ENCODE data around the gene VPS45.

Gene VPS45

DNA sequence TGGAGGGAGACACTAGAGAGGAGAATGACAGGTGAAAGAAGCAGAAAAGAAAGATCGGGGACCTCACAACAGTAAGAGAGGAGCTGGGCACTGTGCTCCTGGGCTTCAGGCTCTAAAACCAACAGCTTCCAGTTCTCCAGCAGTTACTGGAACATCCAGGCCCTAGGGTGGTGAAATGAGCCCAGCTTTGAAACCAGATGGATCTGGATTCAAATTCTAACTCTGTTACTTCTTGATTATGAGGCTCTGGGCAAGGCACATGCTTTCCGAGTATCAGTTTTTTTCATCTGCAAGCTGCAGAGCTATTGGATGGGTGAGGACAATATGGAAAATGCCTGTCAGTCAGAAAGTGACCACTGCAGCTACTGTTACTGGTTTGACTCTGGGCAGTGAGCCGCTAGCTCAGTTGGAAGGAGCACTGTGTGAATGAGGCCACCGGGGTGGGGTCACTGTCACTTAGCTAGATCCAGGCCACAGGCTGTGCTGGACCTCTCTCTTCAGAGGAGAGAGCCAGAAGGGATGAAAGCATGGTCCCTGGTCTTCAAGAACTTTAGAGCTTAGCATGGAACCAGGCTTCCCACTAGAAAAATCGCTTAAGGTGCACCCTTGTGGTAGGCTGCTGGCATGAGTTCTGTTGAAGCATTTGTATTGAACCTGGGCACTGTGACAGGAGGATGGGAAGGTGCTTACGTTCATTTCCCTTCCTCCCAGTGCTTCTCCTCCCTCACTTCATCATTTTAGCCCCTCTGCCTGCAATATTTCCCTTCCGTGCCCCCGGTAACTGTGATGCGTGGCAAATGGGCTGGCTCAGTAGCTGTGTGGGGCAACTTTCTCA lies 94.4 kb downstream of the VPS45 start:
- Histone ChIP-seq H3K9me3 (ENCODE audit: control insufficient read depth, low read length) (no peaks in the 10 kb centered on the region), H3K9ac (no peak overlapping the region), H3K79me2 (no peaks in the 10 kb centered on the region), H3K36me3 (ENCODE audit: control insufficient read depth, insufficient read depth, low read length) (no peaks in the 10 kb centered on the region), H3K4me2 (ENCODE audit: low read length) (no peak overlapping the region), H3K27me3 (ENCODE audit: control insufficient read depth, insufficient read depth, low read length) (no peaks in the 10 kb centered on the region), H3K4me3 (ENCODE audit: low read depth, low read length) (no peak overlapping the region), H2AFZ (peak overlapping the region; percentile 72), H3K4me1 (no peaks in the 10 kb centered on the region), H3K27ac (peak overlapping the region; percentile 79)
- TF ChIP-seq, protein P1, sequence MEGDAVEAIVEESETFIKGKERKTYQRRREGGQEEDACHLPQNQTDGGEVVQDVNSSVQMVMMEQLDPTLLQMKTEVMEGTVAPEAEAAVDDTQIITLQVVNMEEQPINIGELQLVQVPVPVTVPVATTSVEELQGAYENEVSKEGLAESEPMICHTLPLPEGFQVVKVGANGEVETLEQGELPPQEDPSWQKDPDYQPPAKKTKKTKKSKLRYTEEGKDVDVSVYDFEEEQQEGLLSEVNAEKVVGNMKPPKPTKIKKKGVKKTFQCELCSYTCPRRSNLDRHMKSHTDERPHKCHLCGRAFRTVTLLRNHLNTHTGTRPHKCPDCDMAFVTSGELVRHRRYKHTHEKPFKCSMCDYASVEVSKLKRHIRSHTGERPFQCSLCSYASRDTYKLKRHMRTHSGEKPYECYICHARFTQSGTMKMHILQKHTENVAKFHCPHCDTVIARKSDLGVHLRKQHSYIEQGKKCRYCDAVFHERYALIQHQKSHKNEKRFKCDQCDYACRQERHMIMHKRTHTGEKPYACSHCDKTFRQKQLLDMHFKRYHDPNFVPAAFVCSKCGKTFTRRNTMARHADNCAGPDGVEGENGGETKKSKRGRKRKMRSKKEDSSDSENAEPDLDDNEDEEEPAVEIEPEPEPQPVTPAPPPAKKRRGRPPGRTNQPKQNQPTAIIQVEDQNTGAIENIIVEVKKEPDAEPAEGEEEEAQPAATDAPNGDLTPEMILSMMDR (IDR thresholded peaks at IDR 0.05), result no peak

DNA sequence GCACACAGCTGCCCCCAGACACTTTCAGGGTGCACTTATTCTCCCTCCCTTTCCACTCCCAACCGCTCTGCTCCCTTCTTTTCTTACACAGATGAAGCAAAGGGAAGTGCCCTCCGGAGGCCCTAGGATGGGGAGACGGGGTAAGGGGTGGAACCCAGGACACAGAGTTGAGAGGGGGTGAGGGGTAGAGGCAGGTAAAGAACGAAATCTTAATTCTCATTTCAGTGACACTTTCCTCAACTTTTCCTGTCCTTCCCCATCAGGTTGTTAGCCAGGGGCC lies 94.9 kb downstream of the VPS45 start:
- Histone ChIP-seq H3K4me3 (ENCODE audit: low read depth, low read length) (no peak overlapping the region), H3K79me2 (no peaks in the 10 kb centered on the region), H3K4me1 (no peaks in the 10 kb centered on the region), H3K4me2 (ENCODE audit: low read length) (no peak overlapping the region), H3K36me3 (ENCODE audit: control insufficient read depth, insufficient read depth, low read length) (no peaks in the 10 kb centered on the region), H2AFZ (peak overlapping the region; percentile 72), H3K9ac (no peak overlapping the region), H3K9me3 (ENCODE audit: control insufficient read depth, low read length) (no peaks in the 10 kb centered on the region), H3K27ac (peak overlapping the region; percentile 79), H3K27me3 (ENCODE audit: control insufficient read depth, insufficient read depth, low read length) (no peaks in the 10 kb centered on the region)
- TF ChIP-seq, protein P1 (IDR thresholded peaks at IDR 0.05), result no peak

DNA sequence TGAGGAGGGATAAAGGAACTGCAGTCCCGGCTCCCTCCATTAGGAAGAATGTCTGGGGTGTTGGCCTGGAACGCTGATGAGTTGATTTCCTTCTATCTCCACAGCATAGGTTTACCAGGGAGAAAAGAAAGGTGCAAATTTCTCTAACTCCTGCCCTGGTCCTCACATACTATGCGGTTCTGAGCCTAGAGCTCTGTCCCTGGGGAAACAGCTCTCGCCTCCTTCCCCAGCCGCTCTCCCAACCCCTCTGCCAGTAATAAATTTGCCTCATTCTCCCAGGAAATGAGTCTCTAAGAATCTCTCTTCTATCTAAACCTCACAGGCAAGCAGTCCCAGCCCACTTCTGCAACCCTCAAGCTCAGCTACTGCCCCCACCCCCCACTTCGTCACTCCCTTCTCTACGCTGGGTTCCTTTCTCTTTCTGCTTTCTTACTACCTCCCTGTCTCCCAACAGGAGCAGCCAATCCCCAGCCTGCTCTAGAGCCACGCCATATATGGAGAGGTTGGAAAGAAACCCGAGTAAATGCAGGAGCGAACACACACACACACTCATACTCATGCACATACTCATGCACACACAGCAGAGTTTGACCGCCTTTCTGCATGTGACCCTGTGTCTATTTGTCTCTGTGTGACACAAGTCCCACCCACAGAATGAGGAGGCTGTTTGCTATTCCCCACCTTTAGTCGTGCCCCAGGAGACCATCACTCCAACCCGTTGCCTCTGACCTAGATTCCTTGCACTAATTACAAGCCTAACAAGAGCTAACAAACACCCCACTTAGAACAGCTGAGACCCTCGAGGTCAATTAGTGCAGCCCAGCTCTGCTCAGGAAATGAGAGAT lies 95.5 kb downstream of the VPS45 start:
- H3K9ac ChIP-seq, result no peak overlapping the region
- no peaks in the 10 kb centered on the region for H3K9me3 ChIP-seq (ENCODE audit: control insufficient read depth, low read length)
- TF ChIP-seq, protein P1 (IDR thresholded peaks at IDR 0.05), result no peak
- peak overlapping the region; percentile 79 for H3K27ac ChIP-seq
- H3K4me2 ChIP-seq (ENCODE audit: low read length), result no peak overlapping the region
- peak overlapping the region; percentile 72 for H2AFZ ChIP-seq
- H3K36me3 ChIP-seq (ENCODE audit: control insufficient read depth, insufficient read depth, low read length), result no peaks in the 10 kb centered on the region
- no peaks in the 10 kb centered on the region for H3K4me1 ChIP-seq
- H3K79me2 ChIP-seq, result no peaks in the 10 kb centered on the region
- H3K27me3 ChIP-seq (ENCODE audit: control insufficient read depth, insufficient read depth, low read length), result no peaks in the 10 kb centered on the region
- H3K4me3 ChIP-seq (ENCODE audit: low read depth, low read length), result no peak overlapping the region

DNA sequence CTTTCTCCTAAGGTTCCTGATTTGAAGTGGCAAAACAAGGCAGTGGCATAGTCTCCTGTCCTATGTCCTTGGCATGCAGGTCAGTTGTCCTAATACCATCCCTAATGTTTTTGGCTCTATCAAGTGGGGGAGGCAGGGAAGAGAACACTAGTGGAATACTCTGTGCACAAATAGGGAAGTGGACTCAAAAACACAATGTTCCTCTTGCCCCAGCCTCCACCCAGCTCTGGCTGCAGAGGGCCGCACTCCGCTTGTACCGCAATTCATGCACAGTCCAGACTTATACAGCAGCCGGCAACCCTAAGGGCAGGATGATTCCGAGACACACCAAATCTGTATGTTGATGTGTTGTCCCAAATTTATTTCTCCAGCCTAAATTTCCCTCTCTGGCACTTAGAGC lies 96.6 kb downstream of the VPS45 start:
- no peaks in the 10 kb centered on the region for H3K9me3 ChIP-seq (ENCODE audit: control insufficient read depth, low read length)
- H3K4me1 ChIP-seq, result no peaks in the 10 kb centered on the region
- no peak overlapping the region for H2AFZ ChIP-seq
- no peaks in the 10 kb centered on the region for H3K79me2 ChIP-seq
- TF ChIP-seq, protein P1 (IDR thresholded peaks at IDR 0.05), result no peak
- H3K4me3 ChIP-seq (ENCODE audit: low read depth, low read length), result no peak overlapping the region
- H3K4me2 ChIP-seq (ENCODE audit: low read length), result no peak overlapping the region
- H3K27ac ChIP-seq, result no peak overlapping the region
- no peaks in the 10 kb centered on the region for H3K27me3 ChIP-seq (ENCODE audit: control insufficient read depth, insufficient read depth, low read length)
- H3K9ac ChIP-seq, result no peak overlapping the region
- no peaks in the 10 kb centered on the region for H3K36me3 ChIP-seq (ENCODE audit: control insufficient read depth, insufficient read depth, low read length)
